Heart right ventricle (tissue), 16 donors: ENCODE data around the gene FBLIM1. TPM values are rescaled to one million over a fixed set of nuclear protein-coding genes. Genes with fewer than 3 reads are reported as not detected.

Source experiments
- ATAC-seq, 8 donors: fragments of 200-7000 bp; cut with Tn5 transposase; one replicate each; pipeline ENCODE4 v1.9.1; 2020; ENCODE audit warnings: mild to moderate bottlenecking in 8 of 8, moderate library complexity in 8 of 8, moderate number of reproducible peaks in 1 of 8
- DNase-seq, 2 donors: peaks; one replicate each; pipeline ENCODE4 v3.0.0-alpha.2; 2020
- H3K27ac ChIP-seq, 10 donors: fragments of 200-600 bp; sonication (generic) in 2 of 10; one replicate each; pipeline versions ENCODE4 v1.5.0 to v1.8.0; 2020 to 2022; ENCODE audit warnings: mild to moderate bottlenecking in 3 of 10
- H3K27me3 ChIP-seq, 7 donors: fragments of 200-600 bp; one replicate each; pipeline ENCODE4 v1.8.0; 2021 to 2022; ENCODE audit warnings: mild to moderate bottlenecking in 2 of 7
- H3K36me3 ChIP-seq, 9 donors: fragments of 200-600 bp; sonication (generic) in 1 of 9; one replicate each; pipeline versions ENCODE4 v1.5.0 to v1.8.0; 2020 to 2022; ENCODE audit warnings: mild to moderate bottlenecking in 2 of 9
- H3K4me1 ChIP-seq, 9 donors: fragments of 200-600 bp; sonication (generic) in 1 of 9; one replicate each; pipeline versions ENCODE4 v1.5.0 to v1.8.0; 2020 to 2022; ENCODE audit warnings: mild to moderate bottlenecking in 4 of 9
- H3K4me3 ChIP-seq, 10 donors: fragments of 200-600 bp; sonication (generic) in 2 of 10; one replicate each; pipeline versions ENCODE4 v1.5.0 to v1.8.0; 2020 to 2022; ENCODE audit warnings: mild to moderate bottlenecking in 7 of 10, moderate library complexity in 2 of 10
- H3K9me3 ChIP-seq, 11 donors: fragments of 200-600 bp in 10 of 11; sonication (generic) in 2 of 11; one replicate each; pipeline versions ENCODE4 v1.5.0 to v1.8.0; 2013 to 2022; ENCODE audit warnings: mild to moderate bottlenecking in 2 of 11, control low read depth in 1 of 11, moderate library complexity in 1 of 11
- CTCF ChIP-seq, 9 donors: fragments of 200-600 bp; sonication (generic) in 2 of 9; IDR thresholded peaks; one replicate each; pipeline versions ENCODE4 v1.5.0 to v1.8.0; 2021 to 2022; ENCODE audit warnings: antibody characterized with exemption in 9 of 9, mild to moderate bottlenecking in 5 of 9, moderate library complexity in 1 of 9
- WGBS, 2 donors: extraction: QIAGEN DNeasy Blood & Tissue Kit; methylation state at CpG; one replicate each; pipeline ENCODE4 v1.1.7; 2013; ENCODE audit warnings: inconsistent platforms in 1 of 2; 5-methylcytosine and 5-hydroxymethylcytosine counted together
- intact Hi-C, 10 donors: fragments of 100-400 bp; cut with DNase I; formaldehyde crosslinking; loops; one replicate each; pipeline versions ENCODE4 v1.11.1 to v1.14.2; 2022
- polyA plus RNA-seq, 2 donors: library from polyadenylated mRNA; stranded (reverse); fragments of 200-250 nt; gene quantifications; one replicate each; pipeline ENCODE4 v1.2.3, GENCODE V29; 2013
- total RNA-seq, 10 donors: library from RNA; stranded (reverse); fragmentation: NEBNext Ultra II Directional in 3 of 10; extraction: Animal tissue kit (Norgen Biotek cat#: 25700) in 3 of 10; gene quantifications; one replicate each; pipeline versions ENCODE4 v1.2.1 to v1.2.4, GENCODE V29; 2021 to 2023
- donor health status: Arrhythmogenic right ventricular cardiomyopathy.
- donor health status: ischemic (EF 13 %, LVEDD 7.1; RV severe dilation, severe dysfunction).
- donor health status: healthy with polysubstance abuse.
- donor health status: DM: no; HTN: yes; CAD: no.
- donor health status: DM: no; HTN: no; CAD: no.
- donor health status: ischemic (EF 25% LVEDD 6.9; RV normal size, moderate dysfunction).
- donor health status: ischemic (EF 25% LVEDD 5.7; RV mildly dilated, moderate dysfunction).
- donor health status: healthy.
- donor health status: DM: yes; HTN: yes; CAD: no.
- donor health status: Ischemic cardiomyopathy.
- donor health status: ischemic (EF 35%, LVEDD 5.7; RV mildly dilated, moderate dysfunction).
- donor health status: nonischemic (EF 11% LVEDD 7.7; RV severe dilation, severe dysfunction).
- donor health status: DM: yes; HTN: yes; CAD: no.
- donor health status: PGD.
- donor health status: ischemic (EF 29% LVEDD 5.4; RV normal size, mild dysfunction).
- donor health status: nonischemic (EF 23%, LVEDD 6.1; RV moderate dilation, normal function).

Gene FBLIM1
- total and polyA plus RNA-seq, 12 donors: 27.0 to 115 (median 58.7) TPM

GRCh38 chr1:15728937-15729657 is 29.5 kb upstream of the FBLIM1 start:
- no peak for DNase-seq
- Histone ChIP-seq H3K27ac (peak overlapping the region in 5 of 10 donors; percentile 13 to 47 (median 33)), H3K4me1 (peaks cover 0 to 17% (median 5%) of the 10 kb centered on the region in 9 donors), H3K9me3 (no peaks in the 10 kb centered on the region), H3K4me3 (no peak overlapping the region), H3K36me3 (peaks cover 5 to 100% (median 87%) of the 10 kb centered on the region in 9 donors), H3K27me3 (no peaks in the 10 kb centered on the region)
- no peak for TF ChIP-seq CTCF (IDR thresholded peaks at IDR 0.05)
- peak in 2 of 8 donors; percentile 1 to 7 for ATAC-seq
- 71 to 86% methylated on average over 22 of the region's 22 CpGs for WGBS, 2 donors
- intact Hi-C loops: loop anchor here in 1 of 10 donors (10.0 kb wide), 1 partner anchor 64 kb away; no protein-coding TSS in a partner anchor

- no peak for TF ChIP-seq CTCF (IDR thresholded peaks at IDR 0.05)
- ATAC-seq (no peak), DNase-seq (no peak)
- no peaks in the 10 kb centered on the region for H3K9me3 ChIP-seq
- H3K27me3 ChIP-seq: no peaks in the 10 kb centered on the region
- intact Hi-C loops: loop anchor here in 1 of 10 donors (10.0 kb wide), 1 partner anchor 46 kb away; the partner anchor contains the start of gene PLEKHM2
- peaks cover 4 to 99% (median 85%) of the 10 kb centered on the region in 9 donors for H3K36me3 ChIP-seq
- peaks cover 0 to 24% (median 9%) of the 10 kb centered on the region in 9 donors for H3K4me1 ChIP-seq
- no peak overlapping the region for H3K27ac ChIP-seq
- H3K4me3 ChIP-seq: no peak overlapping the region
- WGBS, 2 donors: 92 to 95% methylated on average over 16 of the region's 16 CpGs
These were observed 28.2 kb upstream of the FBLIM1 start for GRCh38 chr1:15730423-15730822.

GRCh38 chr1:15730936-15731335 is 27.7 kb upstream of the FBLIM1 start:
- ATAC-seq: no peak

More at GRCh38 chr1:15730936-15731335, 27.7 kb upstream of the FBLIM1 start:
- Histone ChIP-seq H3K27ac (peak overlapping the region in 1 of 10 donors; percentile 7), H3K4me3 (no peak overlapping the region), H3K36me3 (peaks cover 0 to 94% (median 80%) of the 10 kb centered on the region in 9 donors), H3K4me1 (peaks cover 0 to 29% (median 13%) of the 10 kb centered on the region in 9 donors), H3K27me3 (no peaks in the 10 kb centered on the region), H3K9me3 (no peaks in the 10 kb centered on the region)
- no peak for DNase-seq
- intact Hi-C loops: loop anchor here in 1 of 10 donors (10.0 kb wide), 1 partner anchor 46 kb away; the partner anchor contains the start of gene PLEKHM2
- WGBS, 2 donors: 92 to 94% methylated on average over 16 of the region's 16 CpGs
- TF ChIP-seq CTCF (IDR thresholded peaks at IDR 0.05): no peak
